Ovary (tissue), 9 donors: ENCODE measurements around the gene TRIM33. TPM values are rescaled to one million over a fixed set of nuclear protein-coding genes. Genes with fewer than 3 reads are reported as not detected.
"Not testable (repeated sequence)": the region's sequence is repeated elsewhere in the genome, so short reads cannot be mapped to it uniquely, and the experiment has no call there.

ENCODE experiments used
- DNase-seq, 5 donors: peaks; one replicate each; pipeline ENCODE4 v3.0.0-alpha.2; 2019 to 2020
- H3K27ac ChIP-seq, 2 donors: fragments of 200-600 bp; one replicate each; pipeline versions ENCODE4 v1.5.1 to v1.8.0; 2019 to 2022
- H3K27me3 ChIP-seq: fragments of 200-600 bp; one replicate; pipeline ENCODE4 v1.8.0; 2022
- H3K36me3 ChIP-seq: fragments of 200-600 bp; sonication (generic); one replicate; pipeline ENCODE4 v1.5.1; 2019
- H3K4me1 ChIP-seq: one replicate; pipeline ENCODE4 v1.8.1; 2013; ENCODE audit warnings: mild to moderate bottlenecking, moderate library complexity; ENCODE audit not compliant: insufficient read depth
- H3K4me3 ChIP-seq: fragments of 200-600 bp; sonication (generic); one replicate; pipeline ENCODE4 v1.5.1; 2017
- H3K9me3 ChIP-seq, 2 donors: fragments of 200-600 bp in 1 of 2; sonication (generic) in 1 of 2; one replicate each; pipeline versions ENCODE4 v1.5.1 to v1.8.1; 2013 to 2019; ENCODE audit warnings: mild to moderate bottlenecking in 1 of 2, moderate library complexity in 1 of 2
- EP300 ChIP-seq: sonication (generic); formaldehyde crosslinking; IDR thresholded peaks from one replicate; pipeline ENCODE4 v1.6.1; 2017; ENCODE audit warnings: antibody characterized with exemption
- POLR2A ChIP-seq: fragments of 450-650 bp; IDR thresholded peaks from one replicate; pipeline ENCODE4 v1.6.1; 2017; ENCODE audit warnings: antibody characterized with exemption, mild to moderate bottlenecking, moderate library complexity
- WGBS, 3 donors: extraction: QIAGEN DNeasy Blood & Tissue Kit in 1 of 3; methylation state at CpG; one replicate each; pipeline versions ENCODE4 v1.1.5 to v1.1.7; 2013 to 2017; 5-methylcytosine and 5-hydroxymethylcytosine counted together
- intact Hi-C, 4 donors: fragments of 100-400 bp; cut with DNase I; formaldehyde crosslinking; loops; one replicate each; pipeline versions ENCODE4 v1.11.0 to v1.15.1; 2022 to 2023
- polyA plus RNA-seq, 2 donors: library from polyadenylated mRNA; stranded (reverse); fragments of 200-250 nt in 1 of 2; fragments of 350-450 nt in 1 of 2; fragmentation: Illumina TruSeq in 1 of 2; extraction: RNeasy Lipid Tissue Mini Kit (QIAGEN cat#74804) in 1 of 2; gene quantifications; one replicate each; pipeline ENCODE4 v1.2.3, GENCODE V29; 2013 to 2014
- total RNA-seq, 7 donors: library from RNA; depleted of rRNA in 2 of 7; stranded (reverse); fragments of >200 nt in 2 of 7; fragmentation: NEBNext Ultra II Directional in 3 of 7; extraction: Animal tissue kit (Norgen Biotek cat#: 25700) in 3 of 7; gene quantifications; one replicate each; pipeline versions ENCODE4 v1.1.0 to v1.2.4, GENCODE V29; 2016 to 2023
- TF ChIP-seq, protein P1 (sequence below), 3 donors: fragments of 450-650 bp in 2 of 3; fragments of 200-600 bp in 1 of 3; IDR thresholded peaks; one replicate each; pipeline versions ENCODE4 v1.5.1 to v1.8.0; 2016 to 2022; ENCODE audit warnings: antibody characterized with exemption in 3 of 3, mild to moderate bottlenecking in 1 of 3
- donor health status: DM: no; HTN: no; CAD: no; lungs with moderate emphysema.
- donor health status: DM: no; HTN: no; CAD: no.
- donor health status: Bipolar disorder and iron deficiency.
- donor health status: DM: yes; HTN: yes; CAD: no.
- donor health status: DM: no; HTN: no; CAD: no.
- donor health status: DM: yes; HTN: yes; CAD: no.

TRIM33 gene
- total and polyA plus RNA-seq, 9 donors = 11.1 to 49.6 (median 38.3) TPM

- intact Hi-C loops = no loop called here
- Histone ChIP-seq H3K27me3 (no peaks in the 10 kb centered on the region), H3K27ac (no peak overlapping the region), H3K4me1 (no peaks in the 10 kb centered on the region), H3K36me3 (no peaks in the 10 kb centered on the region), H3K4me3 (no peak overlapping the region), H3K9me3 (no peaks in the 10 kb centered on the region)
- no peak for DNase-seq
- TF ChIP-seq, protein P1, sequence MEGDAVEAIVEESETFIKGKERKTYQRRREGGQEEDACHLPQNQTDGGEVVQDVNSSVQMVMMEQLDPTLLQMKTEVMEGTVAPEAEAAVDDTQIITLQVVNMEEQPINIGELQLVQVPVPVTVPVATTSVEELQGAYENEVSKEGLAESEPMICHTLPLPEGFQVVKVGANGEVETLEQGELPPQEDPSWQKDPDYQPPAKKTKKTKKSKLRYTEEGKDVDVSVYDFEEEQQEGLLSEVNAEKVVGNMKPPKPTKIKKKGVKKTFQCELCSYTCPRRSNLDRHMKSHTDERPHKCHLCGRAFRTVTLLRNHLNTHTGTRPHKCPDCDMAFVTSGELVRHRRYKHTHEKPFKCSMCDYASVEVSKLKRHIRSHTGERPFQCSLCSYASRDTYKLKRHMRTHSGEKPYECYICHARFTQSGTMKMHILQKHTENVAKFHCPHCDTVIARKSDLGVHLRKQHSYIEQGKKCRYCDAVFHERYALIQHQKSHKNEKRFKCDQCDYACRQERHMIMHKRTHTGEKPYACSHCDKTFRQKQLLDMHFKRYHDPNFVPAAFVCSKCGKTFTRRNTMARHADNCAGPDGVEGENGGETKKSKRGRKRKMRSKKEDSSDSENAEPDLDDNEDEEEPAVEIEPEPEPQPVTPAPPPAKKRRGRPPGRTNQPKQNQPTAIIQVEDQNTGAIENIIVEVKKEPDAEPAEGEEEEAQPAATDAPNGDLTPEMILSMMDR (IDR thresholded peaks at IDR 0.05) = no peak
- TF ChIP-seq POLR2A (no peak), EP300 (no peak)
Observed at GRCh38 chr1:114485286-114485685, 25.7 kb downstream of the TRIM33 start.

GRCh38 chr1:114482585-114482984 is 28.4 kb downstream of the TRIM33 start:
- 75 to 84% (median 83%) methylated on average over 3 of the region's 3 CpGs for WGBS, 3 donors
- Histone ChIP-seq H3K4me3 (no peak overlapping the region), H3K4me1 (no peaks in the 10 kb centered on the region), H3K36me3 (no peaks in the 10 kb centered on the region), H3K27ac (no peak overlapping the region), H3K9me3 (no peaks in the 10 kb centered on the region), H3K27me3 (no peaks in the 10 kb centered on the region)
- TF ChIP-seq POLR2A (no peak), EP300 (no peak)
- TF ChIP-seq, protein P1 (IDR thresholded peaks at IDR 0.05) = no peak
- intact Hi-C loops = no loop called here
- no peak for DNase-seq

DNA sequence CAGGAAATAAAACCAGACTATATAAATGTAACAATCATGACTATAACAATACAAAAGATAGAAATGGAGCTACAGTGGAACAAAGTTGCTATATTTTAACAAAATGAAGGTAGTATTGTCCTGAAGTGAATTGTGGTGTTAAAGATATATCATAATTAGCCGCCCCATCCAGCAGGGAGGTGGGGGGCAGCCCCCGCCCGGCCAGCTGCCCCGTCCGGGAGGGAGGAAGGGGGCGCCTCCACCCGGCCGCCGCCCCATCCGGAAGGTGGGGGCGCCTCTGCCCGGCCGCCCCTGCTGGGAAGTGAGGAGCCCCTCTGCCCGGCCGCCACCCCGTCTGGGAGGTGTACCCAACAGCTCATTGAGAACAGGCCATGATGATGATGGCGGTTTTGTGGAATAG is 31.4 kb downstream of the TRIM33 start:
- H3K9me3 ChIP-seq, DNase-seq, H3K4me3 ChIP-seq, intact Hi-C loops, H3K27ac ChIP-seq, H3K4me1 ChIP-seq, H3K27me3 ChIP-seq, H3K36me3 ChIP-seq: not testable (repeated sequence)
- WGBS, 3 donors = 92 to 97% (median 97%) methylated on average over 17 of the region's 17 CpGs

- Histone ChIP-seq H3K27ac (no peak overlapping the region), H3K9me3 (no peaks in the 10 kb centered on the region), H3K4me3 (no peak overlapping the region), H3K36me3 (no peaks in the 10 kb centered on the region), H3K27me3 (no peaks in the 10 kb centered on the region), H3K4me1 (peaks cover 2% of the 10 kb centered on the region)
- intact Hi-C loops = no loop called here
- no peak for DNase-seq
- 94 to 97% (median 96%) methylated on average over 2 of the region's 2 CpGs for WGBS, 3 donors
- TF ChIP-seq POLR2A (no peak), EP300 (no peak)
- TF ChIP-seq, protein P1 (IDR thresholded peaks at IDR 0.05) = no peak
Observed at GRCh38 chr1:114479134-114479533, 31.9 kb downstream of the TRIM33 start.

DNA sequence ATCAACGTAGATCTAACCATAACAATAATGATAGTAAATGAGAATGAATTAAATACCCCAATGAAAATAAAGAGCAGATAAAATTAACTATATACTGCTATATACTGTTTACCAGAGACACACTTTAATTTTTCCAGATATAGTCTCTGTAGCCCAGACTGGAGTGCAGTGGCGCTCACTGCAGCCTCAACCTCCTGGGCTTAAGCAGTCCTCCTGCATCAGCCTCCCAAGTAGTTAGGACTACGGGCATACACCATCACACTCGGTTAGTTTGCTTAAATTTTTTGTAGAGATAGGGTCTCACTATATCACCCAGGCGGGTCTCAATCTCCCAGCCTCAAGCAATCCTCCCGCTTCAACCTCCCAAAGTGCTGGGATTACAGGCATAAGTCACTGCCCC is 37.2 kb downstream of the TRIM33 start:
- H3K4me3 ChIP-seq = no peak overlapping the region
- DNase-seq = no peak
- intact Hi-C loops = no loop called here
- TF ChIP-seq, protein P1 (IDR thresholded peaks at IDR 0.05) = no peak
- H3K9me3 ChIP-seq = no peaks in the 10 kb centered on the region
- H3K27me3 ChIP-seq = no peaks in the 10 kb centered on the region
- H3K4me1 ChIP-seq = peaks cover 7% of the 10 kb centered on the region
- H3K27ac ChIP-seq = no peak overlapping the region
- no peaks in the 10 kb centered on the region for H3K36me3 ChIP-seq
- WGBS, 3 donors = 91 to 94% (median 94%) methylated on average over 6 of the region's 6 CpGs
